MCF 10A (cell line): ENCODE measurements around the gene PCDHB13. TPM values are rescaled to one million over a fixed set of nuclear protein-coding genes. Genes with fewer than 3 reads are reported as not detected.

Source experiments
- BruUV-seq: library from RNA; stranded (reverse); fragments of 400-500 nt; replicated peaks from 2 replicates; lab custom pipeline; 2021; lab: Mats Ljungman, UMichigan
- CTCF ChIA-PET: fragments of 300-600 bp; sonication (Branson Sonifier 250); formaldehyde crosslinking; extraction: SDS; loops from one replicate; lab custom pipeline; 2021; ENCODE audit warnings: antibody characterized with exemption, inconsistent platforms; lab: Yijun Ruan, JAX
- POLR2A ChIA-PET: fragments of 300-600, 350-650 bp; sonication (Branson Sonifier 250); formaldehyde crosslinking; extraction: SDS; loops from one replicate; lab custom pipeline; 2020; ENCODE audit warnings: antibody characterized with exemption, inconsistent platforms; lab: Yijun Ruan, JAX
- DNase-seq: peaks from one replicate; pipeline ENCODE4 v3.0.0-alpha.2; 2018; ENCODE audit not compliant: unreplicated experiment
- H3K27ac Mint-ChIP-seq: one replicate; pipeline ENCODE4 v1.8.0; 2022; ENCODE audit warnings: mild to moderate bottlenecking, low read depth, mixed read lengths; ENCODE audit not compliant: unreplicated experiment
- H3K27me3 Mint-ChIP-seq: one replicate; pipeline ENCODE4 v1.8.0; 2022; ENCODE audit warnings: mixed read lengths; ENCODE audit not compliant: insufficient read depth, unreplicated experiment
- H3K36me3 Mint-ChIP-seq: one replicate; pipeline ENCODE4 v1.8.0; 2022; ENCODE audit warnings: mild to moderate bottlenecking, moderate library complexity, mixed read lengths; ENCODE audit not compliant: insufficient read depth, unreplicated experiment
- H3K4me1 Mint-ChIP-seq: one replicate; pipeline ENCODE4 v1.8.0; 2022; ENCODE audit warnings: mixed read lengths; ENCODE audit not compliant: insufficient read depth, unreplicated experiment
- H3K4me3 Mint-ChIP-seq: one replicate; pipeline ENCODE4 v1.8.0; 2022; ENCODE audit warnings: mild to moderate bottlenecking, moderate library complexity, mixed read lengths; ENCODE audit not compliant: unreplicated experiment
- H3K9me3 Mint-ChIP-seq: one replicate; pipeline ENCODE4 v1.8.0; 2022; ENCODE audit warnings: mixed read lengths; ENCODE audit not compliant: unreplicated experiment
- CTCF ChIP-seq: fragments of 200-600 bp; IDR thresholded peaks from one replicate; pipeline ENCODE4 v1.8.0; 2022; ENCODE audit warnings: antibody characterized with exemption, mild to moderate bottlenecking; ENCODE audit not compliant: unreplicated experiment
- intact Hi-C: fragments of 100-400 bp; cut with micrococcal nuclease; formaldehyde crosslinking; loops from 2 replicates; pipeline ENCODE4 v1.14.1; 2022
- total RNA-seq: library from RNA; stranded (reverse); gene quantifications from 2 replicates; pipeline ENCODE4 v1.2.3, GENCODE V29; 2022

Gene PCDHB13
- total RNA-seq, 1 experiment from 2014 or later, result 3.5 TPM

- BruUV-seq, result no TSS peak
- ChIA-PET CTCF (interaction anchor here (0.9 kb wide), 1 partner anchor 306 kb away, joined by 3 read pairs; no protein-coding TSS in a partner anchor), POLR2A (interaction anchor here (0.7 kb wide), 2 partner anchors 54 to 61 kb away, joined by 3 read pairs; no protein-coding TSS in a partner anchor)
- no peak for DNase-seq
- no peaks in the 10 kb centered on the region for H3K36me3 Mint-ChIP-seq
- peaks cover 67% of the 10 kb centered on the region for H3K9me3 Mint-ChIP-seq
- H3K4me1 Mint-ChIP-seq, result no peaks in the 10 kb centered on the region
- no peak for TF ChIP-seq CTCF
- H3K4me3 Mint-ChIP-seq, result no peak overlapping the region
- no peak overlapping the region for H3K27ac Mint-ChIP-seq
- H3K27me3 Mint-ChIP-seq, result no peaks in the 10 kb centered on the region
- intact Hi-C loops, result no loop called here
Measured at GRCh38 chr5:141261238-141261546, 47.5 kb downstream of the PCDHB13 start.

Other genes starting within 250 kb of the PCDHB13 start
- 9.3 and 12.3 TPM in 2 replicates for gene PCDHAC2, start 247.4 kb upstream of the PCDHB13 start, total RNA-seq
- gene PCDHB1, start 162.5 kb upstream of the PCDHB13 start, total RNA-seq, result not detected in 2 replicates
- gene PCDHB2, start 119.3 kb upstream of the PCDHB13 start, total RNA-seq, result 2.4 and 2.6 TPM in 2 replicates
- 0.42 and 0.49 TPM in 2 replicates for gene PCDHB3, start 113.4 kb upstream of the PCDHB13 start, total RNA-seq
- 0.44 and 1.3 TPM in 2 replicates for gene PCDHB4, start 92.1 kb upstream of the PCDHB13 start, total RNA-seq
- 1.2 and 1.7 TPM in 2 replicates for gene PCDHB5, start 78.7 kb upstream of the PCDHB13 start, total RNA-seq
- 0.19 and 0.22 TPM in 2 replicates for gene PCDHB6, start 63.9 kb upstream of the PCDHB13 start, total RNA-seq
- 0.28 and 0.29 TPM in 2 replicates for gene PCDHB7, start 41.3 kb upstream of the PCDHB13 start, total RNA-seq
- 0.34 TPM in 1 of 2 replicates, not detected in the other for gene PCDHB8, start 36.1 kb upstream of the PCDHB13 start, total RNA-seq
- 1.8 and 2.5 TPM in 2 replicates for gene PCDHB16, start 31.5 kb upstream of the PCDHB13 start, total RNA-seq
- gene PCDHB9, start 26.8 kb upstream of the PCDHB13 start, total RNA-seq, result 1.0 and 1.8 TPM in 2 replicates
- gene PCDHB10, start 21.6 kb upstream of the PCDHB13 start, total RNA-seq, result 1.2 and 1.4 TPM in 2 replicates
- gene PCDHB11, start 14.3 kb upstream of the PCDHB13 start, total RNA-seq, result 0.75 and 1.3 TPM in 2 replicates
- gene PCDHB12, start 5.2 kb upstream of the PCDHB13 start, total RNA-seq, result 1.6 and 2.3 TPM in 2 replicates
- 4.7 and 6.2 TPM in 2 replicates for gene PCDHB14, start 9.4 kb downstream of the PCDHB13 start, total RNA-seq
- gene PCDHB15, start 31.5 kb downstream of the PCDHB13 start, total RNA-seq, result 0.91 and 1.2 TPM in 2 replicates
- gene SLC25A2, start 90.1 kb downstream of the PCDHB13 start, total RNA-seq, result 0.37 and 0.79 TPM in 2 replicates
- 81.3 and 94.9 TPM in 2 replicates for gene TAF7, start 106.9 kb downstream of the PCDHB13 start, total RNA-seq
- gene PCDHGA1, start 116.6 kb downstream of the PCDHB13 start, total RNA-seq, result 0.20 and 0.35 TPM in 2 replicates
- gene PCDHGA2, start 124.8 kb downstream of the PCDHB13 start, total RNA-seq, result 0.32 and 0.33 TPM in 2 replicates
- 0.07 and 0.25 TPM in 2 replicates for gene PCDHGA3, start 129.9 kb downstream of the PCDHB13 start, total RNA-seq
- gene PCDHGB1, start 136.2 kb downstream of the PCDHB13 start, total RNA-seq, result 0.19 and 0.59 TPM in 2 replicates
- gene PCDHGA4, start 141.1 kb downstream of the PCDHB13 start, total RNA-seq, result 0.26 and 0.44 TPM in 2 replicates
- 0.61 and 0.88 TPM in 2 replicates for gene PCDHGB2, start 146.1 kb downstream of the PCDHB13 start, total RNA-seq
- 0.25 and 0.42 TPM in 2 replicates for gene PCDHGA5, start 150.2 kb downstream of the PCDHB13 start, total RNA-seq
- 0.33 and 0.56 TPM in 2 replicates for gene PCDHGB3, start 156.3 kb downstream of the PCDHB13 start, total RNA-seq
- gene PCDHGA6, start 160.0 kb downstream of the PCDHB13 start, total RNA-seq, result 0.44 and 0.49 TPM in 2 replicates
- gene PCDHGA7, start 168.8 kb downstream of the PCDHB13 start, total RNA-seq, result 0.56 and 0.86 TPM in 2 replicates
- 0.49 and 0.79 TPM in 2 replicates for gene PCDHGB4, start 173.8 kb downstream of the PCDHB13 start, total RNA-seq
- 0.28 and 0.56 TPM in 2 replicates for gene PCDHGA8, start 178.7 kb downstream of the PCDHB13 start, total RNA-seq
- gene PCDHGB5, start 184.0 kb downstream of the PCDHB13 start, total RNA-seq, result 3.2 and 5.6 TPM in 2 replicates
- 0.89 and 1.3 TPM in 2 replicates for gene PCDHGA9, start 188.9 kb downstream of the PCDHB13 start, total RNA-seq
- gene PCDHGB6, start 194.1 kb downstream of the PCDHB13 start, total RNA-seq, result 0.68 and 1.4 TPM in 2 replicates
- gene PCDHGA10, start 199.1 kb downstream of the PCDHB13 start, total RNA-seq, result 1.4 TPM in 2 replicates
- gene PCDHGB7, start 203.8 kb downstream of the PCDHB13 start, total RNA-seq, result 0.75 and 1.2 TPM in 2 replicates
- 0.30 and 0.76 TPM in 2 replicates for gene PCDHGA11, start 207.1 kb downstream of the PCDHB13 start, total RNA-seq
- 0.79 and 0.91 TPM in 2 replicates for gene PCDHGA12, start 216.6 kb downstream of the PCDHB13 start, total RNA-seq